ENCODE data around the gene HDAC1. TPM values are rescaled to one million over a fixed set of nuclear protein-coding genes. Genes with fewer than 3 reads are reported as not detected.

HDAC1 gene
- total RNA-seq, 1 donor from 2014 or later = 68.9 TPM

DNA sequence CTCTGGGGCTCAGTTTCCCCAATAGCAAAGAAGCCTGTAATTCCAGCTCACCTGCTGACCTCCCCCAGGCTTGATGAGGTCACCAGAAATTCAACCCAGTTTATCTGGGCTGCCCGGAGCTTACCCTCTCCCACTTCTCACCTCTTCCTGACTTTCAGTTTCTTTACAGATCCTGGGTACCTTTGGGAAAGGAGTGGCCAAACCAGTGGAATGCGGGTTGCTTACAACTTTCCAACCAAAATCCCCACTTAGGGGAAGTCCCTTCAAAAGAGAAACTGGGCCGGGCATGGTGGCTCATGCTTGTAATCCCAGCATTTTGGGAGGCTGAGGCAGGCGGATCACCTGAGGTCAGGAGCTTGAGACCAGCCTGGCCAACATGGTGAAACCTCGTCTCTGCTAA lies 50.1 kb downstream of the HDAC1 start:
- no peak overlapping the region for H3K4me3 ChIP-seq
- peaks cover 53% of the 10 kb centered on the region for H3K4me1 ChIP-seq
- peak overlapping the region; percentile 11 for H3K27ac ChIP-seq
- no peaks in the 10 kb centered on the region for H3K27me3 ChIP-seq (ENCODE audit: low read depth)
- no peaks in the 10 kb centered on the region for H3K36me3 ChIP-seq
- ATAC-seq (peak; percentile 8 to 42), DNase-seq (no peak)
- intact Hi-C loops (cut with DNase I) = no loop called here
- H3K9me3 ChIP-seq = no peaks in the 10 kb centered on the region
- TF ChIP-seq, protein P1, sequence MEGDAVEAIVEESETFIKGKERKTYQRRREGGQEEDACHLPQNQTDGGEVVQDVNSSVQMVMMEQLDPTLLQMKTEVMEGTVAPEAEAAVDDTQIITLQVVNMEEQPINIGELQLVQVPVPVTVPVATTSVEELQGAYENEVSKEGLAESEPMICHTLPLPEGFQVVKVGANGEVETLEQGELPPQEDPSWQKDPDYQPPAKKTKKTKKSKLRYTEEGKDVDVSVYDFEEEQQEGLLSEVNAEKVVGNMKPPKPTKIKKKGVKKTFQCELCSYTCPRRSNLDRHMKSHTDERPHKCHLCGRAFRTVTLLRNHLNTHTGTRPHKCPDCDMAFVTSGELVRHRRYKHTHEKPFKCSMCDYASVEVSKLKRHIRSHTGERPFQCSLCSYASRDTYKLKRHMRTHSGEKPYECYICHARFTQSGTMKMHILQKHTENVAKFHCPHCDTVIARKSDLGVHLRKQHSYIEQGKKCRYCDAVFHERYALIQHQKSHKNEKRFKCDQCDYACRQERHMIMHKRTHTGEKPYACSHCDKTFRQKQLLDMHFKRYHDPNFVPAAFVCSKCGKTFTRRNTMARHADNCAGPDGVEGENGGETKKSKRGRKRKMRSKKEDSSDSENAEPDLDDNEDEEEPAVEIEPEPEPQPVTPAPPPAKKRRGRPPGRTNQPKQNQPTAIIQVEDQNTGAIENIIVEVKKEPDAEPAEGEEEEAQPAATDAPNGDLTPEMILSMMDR (IDR thresholded peaks at IDR 0.05) = no peak

DNA sequence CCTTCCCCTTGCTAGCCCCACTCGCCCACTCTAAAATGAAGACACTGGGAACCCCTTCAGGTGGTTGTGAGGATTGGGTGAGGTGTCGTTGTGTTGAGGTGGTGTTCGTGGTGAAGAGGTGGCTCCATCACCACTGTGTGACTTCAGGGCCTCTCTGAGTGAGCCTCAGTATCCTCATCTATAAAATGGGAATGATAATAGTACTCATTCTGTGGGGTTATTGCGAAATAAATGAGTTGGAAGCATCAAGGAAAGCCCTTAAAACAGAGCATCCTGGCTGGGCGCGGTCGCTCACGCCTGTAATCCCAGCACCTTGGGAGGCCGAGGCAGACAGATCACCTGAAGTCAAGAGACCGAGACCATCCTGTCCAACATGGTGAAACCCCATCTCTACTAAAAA lies 50.8 kb downstream of the HDAC1 start:
- Histone ChIP-seq H3K27ac (no peak overlapping the region), H3K27me3 (ENCODE audit: low read depth) (no peaks in the 10 kb centered on the region), H3K9me3 (no peaks in the 10 kb centered on the region), H3K4me1 (peaks cover 46% of the 10 kb centered on the region), H3K4me3 (no peak overlapping the region), H3K36me3 (no peaks in the 10 kb centered on the region)
- intact Hi-C loops (cut with DNase I) = no loop called here
- TF ChIP-seq, protein P1 (IDR thresholded peaks at IDR 0.05) = no peak
- no peak for ATAC-seq
- DNase-seq = no peak

DNA sequence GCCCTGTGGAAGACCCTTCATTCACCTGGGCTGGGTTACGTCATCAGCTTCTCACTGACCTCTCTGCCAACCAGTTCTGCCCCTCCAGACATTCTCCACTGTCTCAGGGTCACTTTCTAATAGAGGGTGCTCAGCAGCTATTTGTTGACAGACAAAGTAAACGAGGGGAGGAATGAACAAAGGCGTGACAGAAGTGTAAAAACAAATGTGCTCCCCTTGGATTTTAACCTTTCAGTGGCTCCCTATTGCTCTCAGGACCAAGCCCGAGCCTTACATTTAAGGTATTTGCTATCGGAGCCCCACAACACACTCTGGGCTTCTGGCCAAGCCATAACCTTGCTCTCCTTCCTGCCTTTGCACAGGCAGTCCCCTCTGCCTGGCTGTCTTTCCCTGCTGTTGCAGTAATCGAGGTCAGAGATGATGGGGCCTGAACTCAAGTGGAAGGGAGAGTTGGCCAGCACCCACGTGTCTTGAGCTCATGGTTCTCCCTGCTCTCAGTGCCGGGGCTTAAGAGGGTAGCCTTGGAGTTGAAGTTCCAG lies 53.5 kb downstream of the HDAC1 start:
- no peak overlapping the region for H3K27ac ChIP-seq
- H3K36me3 ChIP-seq = no peaks in the 10 kb centered on the region
- DNase-seq (no peak), ATAC-seq (peak; percentile 25 to 51)
- intact Hi-C loops (cut with DNase I) = no loop called here
- H3K4me3 ChIP-seq = no peak overlapping the region
- TF ChIP-seq, protein P1 (IDR thresholded peaks at IDR 0.05) = no peak
- peaks cover 43% of the 10 kb centered on the region for H3K4me1 ChIP-seq
- H3K9me3 ChIP-seq = no peaks in the 10 kb centered on the region
- no peaks in the 10 kb centered on the region for H3K27me3 ChIP-seq (ENCODE audit: low read depth)

DNA sequence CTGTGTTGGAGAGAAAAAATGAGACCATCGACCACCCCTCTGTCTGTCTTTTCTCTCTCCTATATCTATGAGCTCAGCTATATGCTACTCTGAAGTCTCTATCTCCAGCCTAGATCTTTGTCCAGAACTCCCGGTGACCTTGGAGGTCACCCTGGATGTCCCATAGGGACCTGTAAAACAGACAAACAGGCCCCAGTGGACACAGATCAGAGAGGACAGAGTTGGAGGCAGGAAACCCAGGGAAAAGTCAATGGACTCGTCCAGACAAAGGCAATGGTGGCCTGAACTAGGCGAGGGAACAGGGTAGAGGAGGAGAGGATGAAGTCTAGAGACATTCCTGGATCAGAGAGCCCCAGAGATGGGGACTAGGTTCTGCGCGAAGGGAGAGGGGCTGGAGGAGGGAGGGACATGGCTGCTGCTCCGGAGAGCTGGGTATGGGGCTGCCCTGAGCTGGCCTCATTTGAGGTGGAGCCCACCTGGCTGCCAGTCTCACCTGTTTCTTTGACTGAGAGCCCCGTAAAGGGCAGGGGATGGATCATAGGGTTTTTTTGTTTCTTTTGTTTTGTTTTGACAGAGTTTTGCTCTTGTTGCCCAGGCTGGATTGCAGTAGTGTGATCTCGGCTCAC lies 54.8 kb downstream of the HDAC1 start:
- TF ChIP-seq, protein P1 (IDR thresholded peaks at IDR 0.05) = no peak
- peaks cover 46% of the 10 kb centered on the region for H3K4me1 ChIP-seq
- no peak overlapping the region for H3K27ac ChIP-seq
- no peaks in the 10 kb centered on the region for H3K27me3 ChIP-seq (ENCODE audit: low read depth)
- no peaks in the 10 kb centered on the region for H3K9me3 ChIP-seq
- H3K4me3 ChIP-seq = no peak overlapping the region
- ATAC-seq (no peak), DNase-seq (no peak)
- intact Hi-C loops (cut with DNase I) = no loop called here
- no peaks in the 10 kb centered on the region for H3K36me3 ChIP-seq

DNA sequence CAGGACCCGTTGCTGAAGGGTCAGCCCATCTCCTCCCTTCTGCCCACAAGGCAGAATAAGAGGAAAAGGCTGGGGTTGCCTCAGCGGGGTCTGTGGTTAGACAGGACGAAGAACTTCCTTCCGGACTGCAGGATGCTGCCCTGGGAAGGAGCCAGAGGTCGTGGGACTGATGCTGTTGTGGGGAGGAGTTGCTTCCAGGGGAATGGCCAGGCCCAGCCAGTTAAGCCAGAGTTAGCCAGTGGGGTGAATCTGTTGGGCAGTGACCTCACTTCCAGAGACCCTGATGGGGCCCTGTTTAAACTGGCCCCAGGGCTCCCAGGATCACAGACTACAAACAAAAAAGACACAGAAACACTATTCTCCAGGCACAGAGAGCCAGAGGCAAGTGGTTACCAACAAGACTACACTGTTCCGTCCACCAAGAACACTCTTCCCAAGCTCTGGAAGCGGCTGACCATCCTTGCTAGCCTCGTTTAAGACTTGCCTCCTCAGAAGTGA lies 57.4 kb downstream of the HDAC1 start:
- Histone ChIP-seq H3K9me3 (no peaks in the 10 kb centered on the region), H3K27ac (peak overlapping the region; percentile 95), H3K27me3 (ENCODE audit: low read depth) (no peaks in the 10 kb centered on the region), H3K4me3 (no peak overlapping the region), H3K36me3 (no peaks in the 10 kb centered on the region), H3K4me1 (peaks cover 57% of the 10 kb centered on the region)
- TF ChIP-seq, protein P1 (IDR thresholded peaks at IDR 0.05) = no peak
- ATAC-seq = no peak
- peak; percentile 70 for DNase-seq
- intact Hi-C loops (cut with DNase I) = no loop called here

Data from lower lobe of right lung (tissue), 2 donors.